GM10266 (cell line): ENCODE data around the gene SLC6A19.

Experiments
- DNase-seq: peaks from one replicate; pipeline ENCODE4 v3.0.0; 2012; ENCODE audit errors: extremely low spot score
- TF ChIP-seq, protein P1 (sequence below): IDR thresholded peaks from 2 replicates; pipeline ENCODE4 v1.5.1; 2012; ENCODE audit warnings: mild to moderate bottlenecking, low read depth; ENCODE audit not compliant: control insufficient read depth, insufficient read depth; ENCODE audit errors: missing control alignments

SLC6A19 gene

DNA sequence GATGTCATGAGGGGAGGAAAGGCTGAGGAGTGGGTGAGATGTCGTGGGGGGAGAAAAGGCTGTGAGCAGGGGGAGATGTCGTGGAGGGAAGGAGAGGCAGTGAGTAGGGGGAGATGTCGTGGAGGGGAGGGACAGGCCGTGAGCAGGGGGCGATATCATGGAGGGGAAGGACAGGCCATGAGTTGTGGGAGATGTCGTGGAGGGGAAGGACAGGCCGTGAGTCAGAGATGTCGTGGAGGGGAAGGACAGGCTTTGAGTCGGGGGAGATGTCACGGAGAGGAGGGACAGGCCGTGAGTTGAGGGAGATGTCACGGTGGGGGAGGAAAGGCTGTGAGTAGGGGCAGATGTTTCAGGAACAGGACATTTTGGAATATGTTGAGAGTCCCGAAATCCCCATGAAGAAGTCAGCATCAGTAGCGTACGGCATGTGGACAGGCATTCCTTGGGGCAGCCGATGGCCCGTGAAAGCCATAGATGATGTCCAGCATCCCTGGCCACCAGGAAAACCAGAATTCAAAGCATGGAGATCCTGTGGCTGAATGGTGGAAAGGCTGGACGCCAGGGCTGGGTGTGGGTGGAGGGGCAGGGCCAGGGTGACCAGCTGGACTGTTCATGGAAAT is 8.3 kb upstream of the SLC6A19 start:
- TF ChIP-seq, protein P1, sequence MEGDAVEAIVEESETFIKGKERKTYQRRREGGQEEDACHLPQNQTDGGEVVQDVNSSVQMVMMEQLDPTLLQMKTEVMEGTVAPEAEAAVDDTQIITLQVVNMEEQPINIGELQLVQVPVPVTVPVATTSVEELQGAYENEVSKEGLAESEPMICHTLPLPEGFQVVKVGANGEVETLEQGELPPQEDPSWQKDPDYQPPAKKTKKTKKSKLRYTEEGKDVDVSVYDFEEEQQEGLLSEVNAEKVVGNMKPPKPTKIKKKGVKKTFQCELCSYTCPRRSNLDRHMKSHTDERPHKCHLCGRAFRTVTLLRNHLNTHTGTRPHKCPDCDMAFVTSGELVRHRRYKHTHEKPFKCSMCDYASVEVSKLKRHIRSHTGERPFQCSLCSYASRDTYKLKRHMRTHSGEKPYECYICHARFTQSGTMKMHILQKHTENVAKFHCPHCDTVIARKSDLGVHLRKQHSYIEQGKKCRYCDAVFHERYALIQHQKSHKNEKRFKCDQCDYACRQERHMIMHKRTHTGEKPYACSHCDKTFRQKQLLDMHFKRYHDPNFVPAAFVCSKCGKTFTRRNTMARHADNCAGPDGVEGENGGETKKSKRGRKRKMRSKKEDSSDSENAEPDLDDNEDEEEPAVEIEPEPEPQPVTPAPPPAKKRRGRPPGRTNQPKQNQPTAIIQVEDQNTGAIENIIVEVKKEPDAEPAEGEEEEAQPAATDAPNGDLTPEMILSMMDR = no peak
- no peak for DNase-seq

DNA sequence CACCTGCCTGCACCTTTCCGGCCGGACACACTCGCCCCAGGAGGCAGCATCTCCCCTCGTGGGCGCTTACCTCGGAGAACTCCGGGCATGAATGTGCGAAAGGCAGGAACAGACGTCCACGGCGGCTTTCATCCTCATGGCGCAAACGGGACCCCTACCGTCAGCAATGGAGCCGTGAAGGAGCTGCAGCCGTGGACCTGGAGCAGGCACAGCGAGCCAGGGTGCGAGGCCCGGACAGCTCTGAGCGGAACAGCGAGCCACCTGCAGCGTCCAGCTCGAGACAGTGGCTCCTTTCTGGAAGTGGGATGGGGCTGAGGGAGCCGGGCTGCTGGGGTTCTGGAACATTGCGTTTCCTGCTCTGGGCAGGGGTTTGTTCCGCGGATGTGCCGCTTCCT is 7.8 kb upstream of the SLC6A19 start:
- DNase-seq = no peak
- TF ChIP-seq, protein P1 = no peak

DNA sequence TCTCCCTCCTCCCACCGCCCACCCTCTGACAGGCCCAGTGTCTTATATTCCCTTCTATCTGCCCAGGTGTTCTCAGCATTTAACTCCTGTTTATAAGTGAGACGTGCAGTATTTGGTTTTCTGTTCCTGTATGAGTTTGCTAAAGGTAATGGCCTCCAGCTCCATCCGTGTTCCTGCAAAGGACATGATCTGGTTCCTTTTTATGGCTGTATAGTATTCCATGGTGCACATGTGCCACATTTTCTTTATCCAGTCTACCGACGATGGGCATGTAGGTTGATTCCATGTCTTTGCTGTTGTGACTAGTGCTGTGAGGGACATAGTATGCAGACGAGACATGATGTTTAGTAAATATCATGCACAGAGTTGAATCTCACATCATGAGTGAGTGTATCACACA is 7.0 kb upstream of the SLC6A19 start:
- DNase-seq = no peak
- TF ChIP-seq, protein P1 = no peak

DNA sequence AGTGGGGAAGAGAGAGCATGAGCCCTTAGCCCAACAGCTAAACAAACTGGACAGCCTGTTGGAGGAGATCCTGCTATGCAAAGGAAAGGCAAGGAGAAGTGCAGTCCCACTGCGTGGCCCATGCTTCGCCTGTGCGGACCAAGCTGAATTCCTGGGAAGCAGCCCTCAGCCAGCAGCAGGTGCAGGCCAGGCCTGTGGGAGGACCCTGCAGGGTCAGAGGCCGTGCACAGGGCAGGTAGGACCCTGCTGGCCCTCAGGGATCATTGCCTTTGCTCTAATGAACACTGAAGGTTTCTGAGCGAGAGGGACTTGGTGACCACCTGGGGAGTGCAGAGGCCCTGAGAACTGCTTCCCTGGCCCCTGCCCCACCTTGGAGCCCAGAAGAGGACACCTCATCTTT is 6.0 kb upstream of the SLC6A19 start:
- TF ChIP-seq, protein P1 = no peak

DNA sequence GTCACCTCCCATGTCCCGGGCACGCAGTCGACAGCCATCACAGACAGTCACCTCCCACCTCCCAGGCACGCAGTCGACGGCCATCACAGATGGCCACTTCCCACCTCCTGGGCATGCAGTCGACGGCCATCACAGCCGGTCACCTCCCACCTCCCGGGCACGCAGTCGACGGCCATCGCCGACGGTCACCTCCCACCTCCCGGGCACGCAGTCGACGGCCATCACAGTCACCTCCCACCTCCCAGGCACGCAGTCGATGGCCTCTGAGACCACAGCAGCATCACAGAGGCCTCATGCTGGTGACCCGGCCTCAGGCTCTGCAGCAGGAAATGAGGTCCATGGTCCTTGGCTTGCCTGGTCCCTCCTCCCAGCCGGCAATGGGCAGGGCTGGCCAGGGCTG is 5.5 kb upstream of the SLC6A19 start:
- TF ChIP-seq, protein P1 = no peak
- no peak for DNase-seq

More for the DNA sequence above, 6.0 kb upstream of the SLC6A19 start:
- no peak for DNase-seq

DNA sequence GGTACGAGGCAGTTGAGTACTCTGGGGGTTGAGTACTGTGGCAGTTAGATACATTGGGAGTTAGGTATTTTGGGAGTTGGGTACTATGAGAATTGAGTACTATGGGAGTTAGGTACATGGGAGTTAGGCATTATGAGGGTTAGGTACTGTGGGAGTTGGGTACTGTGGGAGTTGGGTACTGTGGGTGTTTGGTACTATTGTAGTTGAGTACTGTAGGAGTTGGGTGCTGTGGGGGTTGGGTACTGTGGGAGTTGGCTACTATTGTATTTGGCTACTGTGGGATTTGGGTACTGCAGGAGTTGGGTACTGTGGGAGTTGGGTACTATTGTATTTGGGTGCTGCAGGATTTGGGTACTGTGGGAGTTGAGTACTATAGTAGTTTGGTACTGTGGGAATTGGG is 4.8 kb upstream of the SLC6A19 start:
- TF ChIP-seq, protein P1 = no peak
- DNase-seq = no peak

DNA sequence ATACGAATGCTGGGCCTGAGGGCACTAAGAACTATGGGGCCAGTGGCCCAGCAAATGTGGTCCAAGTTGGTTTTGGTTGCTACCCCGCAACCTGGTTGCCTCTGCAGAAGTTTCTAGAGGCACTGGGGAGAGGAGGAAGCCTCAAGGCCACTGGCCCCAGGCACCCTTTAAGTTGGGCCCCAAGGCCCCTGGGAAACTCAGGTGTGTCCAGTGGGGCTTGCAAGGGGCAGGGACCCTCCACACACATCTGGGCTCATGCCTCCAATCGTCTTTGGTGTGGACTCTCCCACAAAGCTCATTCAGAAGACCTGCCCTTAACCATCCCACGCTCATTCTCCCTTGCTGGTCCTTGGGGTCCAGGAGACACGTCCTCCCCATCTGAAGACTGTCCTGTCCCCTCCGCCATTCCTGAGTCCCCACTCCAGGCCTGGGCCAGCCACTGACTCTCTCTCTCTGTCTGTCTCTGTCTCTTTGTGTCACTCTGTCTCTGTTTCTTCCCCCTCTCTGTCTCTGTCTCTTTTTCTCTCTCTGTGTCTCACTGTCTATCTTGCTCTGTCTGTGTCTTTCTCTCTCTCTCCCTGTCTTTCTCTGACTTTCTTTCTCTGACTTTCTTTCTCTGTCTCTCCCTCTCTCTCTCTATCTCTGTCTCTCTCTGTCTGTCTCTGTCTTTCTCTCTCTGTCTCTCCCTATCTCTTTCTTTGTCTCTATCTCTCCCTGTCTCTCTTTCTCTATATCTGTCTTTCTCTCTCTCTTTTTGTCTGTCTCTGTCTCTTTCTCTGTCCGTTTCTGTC is 3.3 kb upstream of the SLC6A19 start:
- TF ChIP-seq, protein P1 = no peak
- no peak for DNase-seq
